ENCODE results near the gene SKIC8. TPM values are rescaled to one million over a fixed set of nuclear protein-coding genes. Genes with fewer than 3 reads are reported as not detected.

Gene SKIC8
- total and polyA plus RNA-seq, 2 of the 13 experiments (the other 11 are each of a cell fraction or from before 2014, with no cell fraction given), result 69.5 to 70.6 TPM

DNA sequence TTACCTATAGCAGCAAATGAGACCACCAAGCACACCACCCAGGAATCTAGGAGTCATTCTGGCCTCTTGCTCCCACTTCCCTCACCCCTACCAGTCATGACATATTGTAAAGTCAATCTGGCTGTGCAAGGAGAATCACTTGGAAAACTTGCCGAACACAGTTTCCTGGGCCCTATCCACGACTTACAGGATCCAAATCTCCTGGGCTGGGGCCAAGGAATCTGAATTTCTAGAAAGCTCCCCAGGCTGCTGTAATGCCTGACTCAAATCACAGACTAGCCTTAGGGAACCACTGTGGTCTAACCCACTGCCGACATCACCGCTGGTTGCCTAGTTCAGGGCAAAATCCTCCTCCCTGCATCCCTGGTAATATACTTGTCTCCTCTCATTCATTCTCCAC is 36.6 kb upstream of the SKIC8 start:
- FAIRE-seq (no peak), DNase-seq (ENCODE audit: low spot score) (no peak), ATAC-seq (no peak)
- H3K4me3 ChIP-seq (replicated peaks in 1 of 3; ENCODE audit: insufficient read depth in 1 of 3, low read depth in 2 of 3, low read length in 3 of 3), result no peak overlapping the region
- ChIA-PET CTCF (ENCODE audit: low intra/inter-chr PET ratio, low total read pairs) (no interaction called here), POLR2A (no interaction called here)
- BruUV-seq (replicated peaks), result no TSS peak
- H3K4me1 ChIP-seq (ENCODE audit: insufficient read depth, low read length), result peaks cover 6% of the 10 kb centered on the region; the same call in 1 of the 2 replicates
- no peaks in the 10 kb centered on the region for H3K79me2 ChIP-seq (ENCODE audit: insufficient read depth, low read length)
- H3K4me2 ChIP-seq (ENCODE audit: low read depth, low read length), result no peak overlapping the region
- no peaks in the 10 kb centered on the region for H3K9me3 ChIP-seq (ENCODE audit: low read length)
- WGBS (ENCODE audit: low lambda C conversion rate), result 48% methylated on average over 4 of the region's 4 CpGs
- no peak overlapping the region for H2AFZ ChIP-seq (ENCODE audit: low read length)
- intact Hi-C loops (cut with micrococcal nuclease; ENCODE audit: unreplicated experiment) (no loop called here), in situ Hi-C loops (cut with HindIII; ENCODE audit: extremely low pct_ligation_motif_present, low pct_unique_long_range_greater_than_20kb) (no loop called here)
- H4K20me1 ChIP-seq (ENCODE audit: insufficient read depth, low read length), result no peaks in the 10 kb centered on the region
- no peaks in the 10 kb centered on the region for H3K36me3 ChIP-seq (replicated peaks in 1 of 2; ENCODE audit: control insufficient read depth in 1 of 2, insufficient read depth in 2 of 2, low read length in 2 of 2)
- H3K9ac ChIP-seq (ENCODE audit: insufficient read depth, low read depth, low read length), result no peak overlapping the region
- H3K27ac ChIP-seq (ENCODE audit: extremely low read length, insufficient read depth, low read length), result no peak overlapping the region
- TF ChIP-seq, protein P1, sequence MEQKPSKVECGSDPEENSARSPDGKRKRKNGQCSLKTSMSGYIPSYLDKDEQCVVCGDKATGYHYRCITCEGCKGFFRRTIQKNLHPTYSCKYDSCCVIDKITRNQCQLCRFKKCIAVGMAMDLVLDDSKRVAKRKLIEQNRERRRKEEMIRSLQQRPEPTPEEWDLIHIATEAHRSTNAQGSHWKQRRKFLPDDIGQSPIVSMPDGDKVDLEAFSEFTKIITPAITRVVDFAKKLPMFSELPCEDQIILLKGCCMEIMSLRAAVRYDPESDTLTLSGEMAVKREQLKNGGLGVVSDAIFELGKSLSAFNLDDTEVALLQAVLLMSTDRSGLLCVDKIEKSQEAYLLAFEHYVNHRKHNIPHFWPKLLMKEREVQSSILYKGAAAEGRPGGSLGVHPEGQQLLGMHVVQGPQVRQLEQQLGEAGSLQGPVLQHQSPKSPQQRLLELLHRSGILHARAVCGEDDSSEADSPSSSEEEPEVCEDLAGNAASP (CRISPR knock-in tag; IDR thresholded peaks at IDR 0.05; ENCODE audit: borderline replicate concordance), result no peak
- TF ChIP-seq ZNF232 (CRISPR knock-in tag; IDR thresholded peaks at IDR 0.05; ENCODE audit: borderline replicate concordance), result no peak
- no peak for TF ChIP-seq ARID2 (CRISPR knock-in tag; IDR thresholded peaks at IDR 0.05; ENCODE audit: borderline replicate concordance)
- TF ChIP-seq TBL1XR1 (IDR thresholded peaks at IDR 0.05; ENCODE audit: borderline replicate concordance, low read length, partially characterized antibody), result no peak
- TF ChIP-seq, protein P2, sequence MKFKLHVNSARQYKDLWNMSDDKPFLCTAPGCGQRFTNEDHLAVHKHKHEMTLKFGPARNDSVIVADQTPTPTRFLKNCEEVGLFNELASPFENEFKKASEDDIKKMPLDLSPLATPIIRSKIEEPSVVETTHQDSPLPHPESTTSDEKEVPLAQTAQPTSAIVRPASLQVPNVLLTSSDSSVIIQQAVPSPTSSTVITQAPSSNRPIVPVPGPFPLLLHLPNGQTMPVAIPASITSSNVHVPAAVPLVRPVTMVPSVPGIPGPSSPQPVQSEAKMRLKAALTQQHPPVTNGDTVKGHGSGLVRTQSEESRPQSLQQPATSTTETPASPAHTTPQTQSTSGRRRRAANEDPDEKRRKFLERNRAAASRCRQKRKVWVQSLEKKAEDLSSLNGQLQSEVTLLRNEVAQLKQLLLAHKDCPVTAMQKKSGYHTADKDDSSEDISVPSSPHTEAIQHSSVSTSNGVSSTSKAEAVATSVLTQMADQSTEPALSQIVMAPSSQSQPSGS (CRISPR knock-in tag; IDR thresholded peaks at IDR 0.05), result no peak
- TF ChIP-seq, protein P3, sequence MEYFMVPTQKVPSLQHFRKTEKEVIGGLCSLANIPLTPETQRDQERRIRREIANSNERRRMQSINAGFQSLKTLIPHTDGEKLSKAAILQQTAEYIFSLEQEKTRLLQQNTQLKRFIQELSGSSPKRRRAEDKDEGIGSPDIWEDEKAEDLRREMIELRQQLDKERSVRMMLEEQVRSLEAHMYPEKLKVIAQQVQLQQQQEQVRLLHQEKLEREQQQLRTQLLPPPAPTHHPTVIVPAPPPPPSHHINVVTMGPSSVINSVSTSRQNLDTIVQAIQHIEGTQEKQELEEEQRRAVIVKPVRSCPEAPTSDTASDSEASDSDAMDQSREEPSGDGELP (IDR thresholded peaks at IDR 0.05; ENCODE audit: borderline replicate concordance, low read depth), result no peak
- TF ChIP-seq, protein P4, sequence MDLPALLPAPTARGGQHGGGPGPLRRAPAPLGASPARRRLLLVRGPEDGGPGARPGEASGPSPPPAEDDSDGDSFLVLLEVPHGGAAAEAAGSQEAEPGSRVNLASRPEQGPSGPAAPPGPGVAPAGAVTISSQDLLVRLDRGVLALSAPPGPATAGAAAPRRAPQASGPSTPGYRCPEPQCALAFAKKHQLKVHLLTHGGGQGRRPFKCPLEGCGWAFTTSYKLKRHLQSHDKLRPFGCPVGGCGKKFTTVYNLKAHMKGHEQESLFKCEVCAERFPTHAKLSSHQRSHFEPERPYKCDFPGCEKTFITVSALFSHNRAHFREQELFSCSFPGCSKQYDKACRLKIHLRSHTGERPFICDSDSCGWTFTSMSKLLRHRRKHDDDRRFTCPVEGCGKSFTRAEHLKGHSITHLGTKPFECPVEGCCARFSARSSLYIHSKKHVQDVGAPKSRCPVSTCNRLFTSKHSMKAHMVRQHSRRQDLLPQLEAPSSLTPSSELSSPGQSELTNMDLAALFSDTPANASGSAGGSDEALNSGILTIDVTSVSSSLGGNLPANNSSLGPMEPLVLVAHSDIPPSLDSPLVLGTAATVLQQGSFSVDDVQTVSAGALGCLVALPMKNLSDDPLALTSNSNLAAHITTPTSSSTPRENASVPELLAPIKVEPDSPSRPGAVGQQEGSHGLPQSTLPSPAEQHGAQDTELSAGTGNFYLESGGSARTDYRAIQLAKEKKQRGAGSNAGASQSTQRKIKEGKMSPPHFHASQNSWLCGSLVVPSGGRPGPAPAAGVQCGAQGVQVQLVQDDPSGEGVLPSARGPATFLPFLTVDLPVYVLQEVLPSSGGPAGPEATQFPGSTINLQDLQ (CRISPR knock-in tag; IDR thresholded peaks at IDR 0.05), result no peak
- TF ChIP-seq ZNF382 (CRISPR knock-in tag; IDR thresholded peaks at IDR 0.05; ENCODE audit: borderline replicate concordance), result no peak
- no peak for TF ChIP-seq ZNF234 (CRISPR knock-in tag; conservative IDR thresholded peaks at IDR 0.05)
- no peak for TF ChIP-seq ZKSCAN1 (IDR thresholded peaks at IDR 0.05; ENCODE audit: low read length)
- TF ChIP-seq SP5 (CRISPR knock-in tag; IDR thresholded peaks at IDR 0.05; ENCODE audit: borderline replicate concordance, low read depth), result no peak
- no peak for TF ChIP-seq KLF16 (CRISPR knock-in tag; IDR thresholded peaks at IDR 0.05)
- TF ChIP-seq ZNF33A (CRISPR knock-in tag; IDR thresholded peaks at IDR 0.05; ENCODE audit: borderline replicate concordance), result no peak
- no peak for TF ChIP-seq ZNF24 (IDR thresholded peaks at IDR 0.05)
- no peak for TF ChIP-seq BRCA1 (CRISPR knock-in tag; IDR thresholded peaks at IDR 0.05)
- TF ChIP-seq MAFK (conservative IDR thresholded peaks at IDR 0.05 in 1 of 2, IDR thresholded peaks at IDR 0.05 in 1 of 2; ENCODE audit: low read length in 2 of 2), result no peak
- no peak for TF ChIP-seq TOE1 (CRISPR knock-in tag; IDR thresholded peaks at IDR 0.05)
- no peak for TF ChIP-seq ZNF850 (CRISPR knock-in tag; conservative IDR thresholded peaks at IDR 0.05)
- peaks cover 7 to 28% of the 10 kb centered on the region in 2 experiments; a peak in 4 of 5 replicates for H3K27me3 ChIP-seq (ENCODE audit: control insufficient read depth in 1 of 2, insufficient read depth in 2 of 2, low read length in 2 of 2)
